K562 (cell line): ENCODE results near the gene SELENOF. TPM values are rescaled to one million over a fixed set of nuclear protein-coding genes. Genes with fewer than 3 reads are reported as not detected.

ENCODE experiments used
- ERF ChIP-seq: fragments of 450-650 bp; formaldehyde crosslinking; IDR thresholded peaks from 2 replicates; pipeline ENCODE4 v1.4.0; 2020; ENCODE audit warnings: mild to moderate bottlenecking, mixed read lengths
- FOXA3 ChIP-seq, 2 experiments: fragments of 450-650 bp in 1 of 2; sonication (generic) in 1 of 2; formaldehyde crosslinking; IDR thresholded peaks in 1 of 2; conservative IDR thresholded peaks in 1 of 2; 2 replicates each; pipeline versions ENCODE4 v1.4.0 to v1.8.0; 2020 to 2022; ENCODE audit warnings: mild to moderate bottlenecking in 2 of 2, missing genetic modification reagents in 1 of 2
- HDAC2 ChIP-seq: fragments of 450-650 bp; IDR thresholded peaks from 2 replicates; pipeline ENCODE4 v1.6.1; 2016; ENCODE audit warnings: mild to moderate bottlenecking
- HEY1 ChIP-seq: fragments of 250-450 bp; sonication (Bioruptor Pico); IDR thresholded peaks from 2 replicates; pipeline ENCODE4 v1.5.0; 2020; ENCODE audit warnings: mild to moderate bottlenecking, moderate library complexity, borderline replicate concordance
- MECOM ChIP-seq: fragments of 250-450 bp; sonication (Bioruptor Pico); IDR thresholded peaks from 2 replicates; pipeline ENCODE4 v1.8.0; 2022; ENCODE audit warnings: inconsistent platforms
- MEIS2 ChIP-seq: fragments of 450-650 bp; IDR thresholded peaks from 2 replicates; pipeline ENCODE4 v1.6.1; 2014; ENCODE audit warnings: mild to moderate bottlenecking; ENCODE audit not compliant: partially characterized antibody
- MYBL2 ChIP-seq, 2 experiments: fragments of 450-650 bp in 1 of 2; sonication (generic) in 1 of 2; formaldehyde crosslinking in 1 of 2; IDR thresholded peaks; 2 replicates each; pipeline versions ENCODE4 v1.6.1 to v1.8.1; 2017 to 2022; ENCODE audit warnings: borderline replicate concordance in 1 of 2, inconsistent platforms in 1 of 2, low read depth in 1 of 2, mild to moderate bottlenecking in 1 of 2, missing genetic modification reagents in 1 of 2, moderate library complexity in 1 of 2
- OTX1 ChIP-seq: fragments of 450-650 bp; formaldehyde crosslinking; IDR thresholded peaks from 2 replicates; pipeline ENCODE4 v1.4.0; 2022; ENCODE audit warnings: mild to moderate bottlenecking
- PML ChIP-seq: IDR thresholded peaks from 2 replicates; pipeline ENCODE4 v1.6.1; 2012; ENCODE audit warnings: low read length, inconsistent platforms
- REST ChIP-seq, 2 experiments: fragments of 450-650 bp; formaldehyde crosslinking in 1 of 2; IDR thresholded peaks; 2 replicates each; pipeline versions ENCODE4 v1.4.0 to v1.6.1; 2014 to 2020; ENCODE audit warnings: mild to moderate bottlenecking in 2 of 2, borderline replicate concordance in 1 of 2, low read depth in 1 of 2
- SAFB2 ChIP-seq: fragments of 200-400 bp; formaldehyde crosslinking; IDR thresholded peaks from 2 replicates; pipeline ENCODE4 v1.6.1; 2018; ENCODE audit warnings: borderline replicate concordance, low read length, low read depth, moderate library complexity; ENCODE audit not compliant: severe bottlenecking
- SMARCE1 ChIP-seq: fragments of 450-650 bp; IDR thresholded peaks from 2 replicates; pipeline ENCODE4 v1.7.1; 2016; ENCODE audit warnings: mild to moderate bottlenecking
- TAL1 ChIP-seq: fragments of 450-650 bp; IDR thresholded peaks from 2 replicates; pipeline ENCODE4 v1.6.1; 2016; ENCODE audit warnings: mild to moderate bottlenecking
- ZNF232 ChIP-seq: sonication (generic); formaldehyde crosslinking; IDR thresholded peaks from 2 replicates; pipeline ENCODE4 v1.8.0; 2022; ENCODE audit warnings: mild to moderate bottlenecking, missing genetic modification reagents
- ZNF311 ChIP-seq: fragments of 250-450 bp; sonication (Bioruptor Pico); IDR thresholded peaks from 2 replicates; pipeline ENCODE4 v1.4.0; 2020; ENCODE audit warnings: mild to moderate bottlenecking, moderate library complexity
- ZNF316 ChIP-seq: fragments of 450-650 bp; IDR thresholded peaks from 2 replicates; pipeline ENCODE4 v1.6.1; 2016
- ZNF780A ChIP-seq: fragments of 250-450 bp; sonication (Bioruptor Pico); IDR thresholded peaks from 2 replicates; pipeline ENCODE4 v1.5.0; 2021; ENCODE audit warnings: mild to moderate bottlenecking
- polyA plus RNA-seq, 8 experiments: library from polyadenylated mRNA; depleted of rRNA in 4 of 8; stranded (reverse) in 5 of 8; unstranded in 3 of 8; fragments of >200 nt; fragmentation: Nextera tagmentation in 2 of 8; fragmentation: Illumina TruSeq in 1 of 8; extraction: Ambion mirVana in 2 of 8; extraction: Trizol in 1 of 8; gene quantifications; 2 replicates each; pipeline versions ENCODE4 v1.2.1 to v1.2.3, GENCODE V29; 2011 to 2014; ENCODE audit warnings: inconsistent platforms in 1 of 8, missing spikeins in 1 of 8
- total RNA-seq, 7 experiments: library from RNA; depleted of rRNA in 6 of 7; stranded (reverse); fragments of >200 nt in 6 of 7; fragmentation: Illumina TruSeq in 2 of 7; extraction: Trizol in 2 of 7; gene quantifications; 2 replicates each; pipeline versions ENCODE4 v1.2.1 to v1.2.3, GENCODE V29; 2011 to 2021; ENCODE audit warnings: low replicate concordance in 1 of 7
- TF ChIP-seq, protein P1 (sequence below), 2 experiments: fragments of 450-650 bp in 1 of 2; sonication (generic) in 1 of 2; formaldehyde crosslinking; conservative IDR thresholded peaks; 2 replicates each; pipeline versions ENCODE4 v1.4.0 to v1.8.1; 2020 to 2022; ENCODE audit warnings: mild to moderate bottlenecking in 1 of 2, missing genetic modification reagents in 1 of 2
- TF ChIP-seq, protein P2 (sequence below): IDR thresholded peaks from 2 replicates; pipeline ENCODE4 v1.6.1; 2011; ENCODE audit not compliant: insufficient read length; ENCODE audit errors: extremely low read depth

The SELENOF gene
- total and polyA plus RNA-seq, 9 of the 15 experiments (the other 6 are each of a cell fraction or from before 2014, with no cell fraction given), result 115 to 394 (median 215) TPM

GRCh38 chr1:86913896-86914600 lies at the start of gene SELENOF (continued):
- TF ChIP-seq PML, result peak; percentile 85
- no peak for TF ChIP-seq MYBL2 (IDR thresholded peaks at IDR 0.05; ENCODE audit: low read depth)
- no peak for TF ChIP-seq MYBL2 (CRISPR knock-in tag; IDR thresholded peaks at IDR 0.05; ENCODE audit: borderline replicate concordance)
- TF ChIP-seq, protein P1, sequence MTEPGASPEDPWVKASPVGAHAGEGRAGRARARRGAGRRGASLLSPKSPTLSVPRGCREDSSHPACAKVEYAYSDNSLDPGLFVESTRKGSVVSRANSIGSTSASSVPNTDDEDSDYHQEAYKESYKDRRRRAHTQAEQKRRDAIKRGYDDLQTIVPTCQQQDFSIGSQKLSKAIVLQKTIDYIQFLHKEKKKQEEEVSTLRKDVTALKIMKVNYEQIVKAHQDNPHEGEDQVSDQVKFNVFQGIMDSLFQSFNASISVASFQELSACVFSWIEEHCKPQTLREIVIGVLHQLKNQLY (CRISPR knock-in tag; conservative IDR thresholded peaks at IDR 0.05), result no peak
- peak; percentile 34 for TF ChIP-seq MEIS2
- peak; percentile 50; the same call in 1 of the 2 replicates for TF ChIP-seq TAL1
- TF ChIP-seq HDAC2, result peak; percentile 39
- no peak for TF ChIP-seq ZNF311 (CRISPR knock-in tag)
- TF ChIP-seq HEY1 (CRISPR knock-in tag), result no peak
- TF ChIP-seq ZNF316, result no peak; the same call in 1 of the 2 replicates
- no peak for TF ChIP-seq FOXA3 (CRISPR knock-in tag; conservative IDR thresholded peaks at IDR 0.05 in 1 of 2, IDR thresholded peaks at IDR 0.05 in 1 of 2)
- TF ChIP-seq MECOM (CRISPR knock-in tag), result no peak
- no peak for TF ChIP-seq SAFB2
- TF ChIP-seq OTX1 (CRISPR knock-in tag), result peak; percentile 17; the same call in 1 of the 2 replicates
- 0 out of 2 replicates have a peak, but pooled peaks have one; percentile 52 for TF ChIP-seq SMARCE1
- no peak for TF ChIP-seq REST (IDR thresholded peaks at IDR 0.05; ENCODE audit: borderline replicate concordance)
- TF ChIP-seq REST (CRISPR knock-in tag; IDR thresholded peaks at IDR 0.05; ENCODE audit: low read depth), result 0 out of 2 replicates have a peak, but pooled peaks have one; percentile 34
- no peak for TF ChIP-seq ZNF780A (CRISPR knock-in tag)
- TF ChIP-seq, protein P2, sequence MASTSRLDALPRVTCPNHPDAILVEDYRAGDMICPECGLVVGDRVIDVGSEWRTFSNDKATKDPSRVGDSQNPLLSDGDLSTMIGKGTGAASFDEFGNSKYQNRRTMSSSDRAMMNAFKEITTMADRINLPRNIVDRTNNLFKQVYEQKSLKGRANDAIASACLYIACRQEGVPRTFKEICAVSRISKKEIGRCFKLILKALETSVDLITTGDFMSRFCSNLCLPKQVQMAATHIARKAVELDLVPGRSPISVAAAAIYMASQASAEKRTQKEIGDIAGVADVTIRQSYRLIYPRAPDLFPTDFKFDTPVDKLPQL, result no peak
- 0 out of 2 replicates have a peak, but pooled peaks have one; percentile 57 for TF ChIP-seq ERF
- TF ChIP-seq ZNF232 (CRISPR knock-in tag), result 0 out of 2 replicates have a peak, but pooled peaks have one; percentile 43
